Posterior cingulate gyrus (tissue), 11 donors: ENCODE results near the gene GUCA1C.

Experiments used
- DNase-seq, 10 donors: peaks; one replicate each; pipeline versions ENCODE4 v3.0.0 to v3.0.0-alpha.2; 2020 to 2021; ENCODE audit warnings: mixed read lengths in 3 of 10
- intact Hi-C: fragments of 100-400 bp; cut with DNase I; formaldehyde crosslinking; loops from one replicate; pipeline ENCODE4 v1.15.1; 2023

GUCA1C gene

GRCh38 chr3:108953700-108954099 lies at the start of gene GUCA1C:
GUCA1C (minus strand) TSS chr3:108953879; CDS start chr3:108953762, 117 bp downstream.
- DNase-seq, result no peak
- intact Hi-C loops, result no loop called here

GRCh38 chr3:108998436-108998835 lies 44.8 kb upstream of the GUCA1C start:
- intact Hi-C loops, result no loop called here
- DNase-seq, result no peak

- intact Hi-C loops, result no loop called here
- DNase-seq, result no peak
These were observed 32.2 kb upstream of the GUCA1C start for GRCh38 chr3:108985844-108986243.

GRCh38 chr3:108983051-108983450 lies 29.4 kb upstream of the GUCA1C start:
- intact Hi-C loops, result no loop called here

GRCh38 chr3:108976058-108976457 lies 22.4 kb upstream of the GUCA1C start:
- no peak for DNase-seq
- intact Hi-C loops, result no loop called here

More at GRCh38 chr3:108983051-108983450, 29.4 kb upstream of the GUCA1C start:
- no peak for DNase-seq

GRCh38 chr3:108973019-108973418 lies 19.3 kb upstream of the GUCA1C start:
- intact Hi-C loops, result no loop called here
- no peak for DNase-seq

GRCh38 chr3:108972482-108972881 lies 18.8 kb upstream of the GUCA1C start:
- DNase-seq, result no peak
- intact Hi-C loops, result no loop called here

- no peak for DNase-seq
- intact Hi-C loops, result no loop called here
These were observed 16.9 kb upstream of the GUCA1C start for GRCh38 chr3:108970561-108970960.

- intact Hi-C loops, result no loop called here
- DNase-seq, result no peak
These were observed 13.1 kb upstream of the GUCA1C start for GRCh38 chr3:108966773-108967172.

GRCh38 chr3:108959017-108959416 lies 5.3 kb upstream of the GUCA1C start:
- intact Hi-C loops, result no loop called here
- no peak for DNase-seq

- intact Hi-C loops, result no loop called here
- no peak for DNase-seq
These were observed 469 bp downstream of the GUCA1C start for GRCh38 chr3:108953210-108953609.

GRCh38 chr3:108951820-108952501 lies 1.7 kb downstream of the GUCA1C start:
- no peak for DNase-seq
- intact Hi-C loops, result no loop called here

GRCh38 chr3:108947855-108948254 lies 5.8 kb downstream of the GUCA1C start:
- intact Hi-C loops, result no loop called here
- no peak for DNase-seq

GRCh38 chr3:108946292-108947285 lies 7.1 kb downstream of the GUCA1C start:
- DNase-seq, result no peak
- intact Hi-C loops, result no loop called here

- DNase-seq, result no peak
- intact Hi-C loops, result no loop called here
These were observed 13.0 kb downstream of the GUCA1C start for GRCh38 chr3:108940568-108941263.

GRCh38 chr3:108940166-108940565 lies 13.5 kb downstream of the GUCA1C start:
- no peak for DNase-seq
- intact Hi-C loops, result no loop called here

GRCh38 chr3:108936924-108937689 lies 16.6 kb downstream of the GUCA1C start:
- DNase-seq, result no peak
- intact Hi-C loops, result no loop called here

- DNase-seq, result no peak
- intact Hi-C loops, result no loop called here
These were observed 22.6 kb downstream of the GUCA1C start for GRCh38 chr3:108931035-108931434.

- intact Hi-C loops, result loop anchor here (5.0 kb wide), 1 partner anchor 432 kb away; no protein-coding TSS in a partner anchor
- DNase-seq, result no peak
These were observed 34.8 kb downstream of the GUCA1C start for GRCh38 chr3:108918866-108919265.
